Testis (tissue), 2 donors: ENCODE measurements around the gene TYW1.

ENCODE experiments used
- CTCF ChIP-seq, 3 experiments: fragments of 450-650 bp in 2 of 3; fragments of 200-600 bp in 1 of 3; sonication (generic) in 1 of 3; IDR thresholded peaks; one replicate each; pipeline ENCODE4 v1.5.1; 2016 to 2019; ENCODE audit warnings: antibody characterized with exemption in 3 of 3, mild to moderate bottlenecking in 2 of 3, moderate library complexity in 1 of 3
- POLR2A ChIP-seq: fragments of 450-650 bp; IDR thresholded peaks from one replicate; pipeline ENCODE4 v1.6.1; 2017; ENCODE audit warnings: antibody characterized with exemption, mild to moderate bottlenecking, moderate library complexity

DNA sequence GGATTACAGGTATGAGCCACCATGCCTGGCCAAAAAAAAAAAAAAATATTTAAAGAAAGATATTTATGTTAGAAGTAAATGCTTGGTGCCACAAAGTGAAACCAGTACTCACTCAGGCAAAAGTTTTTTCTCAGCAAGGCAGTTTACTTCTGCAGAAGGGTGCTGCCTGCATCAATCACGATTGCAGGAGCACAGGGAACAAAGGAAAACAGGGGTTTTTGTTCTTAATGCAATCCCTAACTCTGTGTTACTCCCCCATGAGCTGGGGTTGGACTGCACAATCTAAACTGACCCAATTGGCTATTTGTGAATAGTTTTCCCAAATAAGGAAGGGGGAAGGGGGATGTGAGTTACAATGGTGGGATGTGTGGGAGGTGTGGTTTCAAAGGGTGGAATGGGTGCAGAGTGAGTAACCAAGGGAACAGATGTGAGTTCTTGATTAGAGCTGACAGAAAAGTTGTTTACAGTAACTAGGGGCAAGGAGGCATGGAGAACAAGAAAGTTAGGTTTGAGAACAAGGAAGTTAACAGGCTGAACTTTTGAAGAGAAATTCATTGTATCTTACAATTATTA is 255.4 kb downstream of the TYW1 start:
- TF ChIP-seq POLR2A (no peak), CTCF (IDR thresholded peaks at IDR 0.05) (no peak)
